VCaP (cell line): ENCODE results near the gene CIBAR2.

ENCODE experiments used
- H3K27ac ChIP-seq: fragments of 450-650 bp; 2 replicates; pipeline ENCODE4 v1.5.1; 2017
- TF ChIP-seq, protein P1 (sequence below): fragments of 450-650 bp; conservative IDR thresholded peaks from 2 replicates; pipeline ENCODE4 v1.5.1; 2017; ENCODE audit warnings: mild to moderate bottlenecking, moderate library complexity

The CIBAR2 gene

DNA sequence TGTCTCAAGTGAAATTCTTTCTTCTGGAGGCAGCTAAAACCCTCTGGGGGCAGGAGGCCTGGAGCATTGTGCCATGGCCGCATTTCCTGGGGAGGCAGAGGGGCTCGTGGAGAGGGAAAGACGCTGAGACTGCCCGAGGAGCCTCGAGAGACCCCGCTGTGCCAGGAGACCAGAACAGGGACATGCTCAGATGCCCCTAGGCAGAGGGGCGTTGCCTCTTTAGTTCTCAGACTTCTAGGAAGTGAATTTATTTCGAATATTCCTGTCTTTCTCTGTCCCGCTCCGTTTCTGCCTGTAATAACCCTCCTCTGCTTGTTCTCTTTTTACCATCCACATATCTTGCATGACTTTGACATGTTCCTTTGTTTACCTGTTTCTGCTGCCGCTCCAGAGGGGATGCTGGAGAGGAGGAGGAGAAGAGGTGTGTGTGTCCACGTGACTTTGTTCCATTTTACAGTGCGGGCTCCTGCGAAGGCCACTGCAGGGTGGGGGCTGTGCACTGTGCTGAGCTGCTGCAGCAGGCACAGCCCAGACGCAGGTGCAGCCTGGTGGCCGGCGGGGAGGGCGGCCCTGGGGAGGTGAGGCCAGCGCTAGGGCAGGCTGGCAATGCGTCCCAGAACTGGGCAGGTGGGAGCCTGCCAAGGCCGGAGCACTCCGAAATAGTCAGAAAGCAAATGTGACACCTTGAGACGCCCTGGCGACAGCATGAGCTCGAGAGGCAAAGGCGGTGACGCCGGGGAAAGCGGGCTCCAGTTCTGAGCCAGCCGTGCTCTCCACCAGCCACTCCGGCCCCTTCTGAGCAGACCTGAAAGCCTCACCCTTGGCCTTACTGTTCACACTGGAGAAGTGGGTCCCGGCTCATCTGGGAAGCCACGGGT, 29.9 kb downstream of the CIBAR2 start:
- H3K27ac ChIP-seq: no peak overlapping the region
- TF ChIP-seq, protein P1, sequence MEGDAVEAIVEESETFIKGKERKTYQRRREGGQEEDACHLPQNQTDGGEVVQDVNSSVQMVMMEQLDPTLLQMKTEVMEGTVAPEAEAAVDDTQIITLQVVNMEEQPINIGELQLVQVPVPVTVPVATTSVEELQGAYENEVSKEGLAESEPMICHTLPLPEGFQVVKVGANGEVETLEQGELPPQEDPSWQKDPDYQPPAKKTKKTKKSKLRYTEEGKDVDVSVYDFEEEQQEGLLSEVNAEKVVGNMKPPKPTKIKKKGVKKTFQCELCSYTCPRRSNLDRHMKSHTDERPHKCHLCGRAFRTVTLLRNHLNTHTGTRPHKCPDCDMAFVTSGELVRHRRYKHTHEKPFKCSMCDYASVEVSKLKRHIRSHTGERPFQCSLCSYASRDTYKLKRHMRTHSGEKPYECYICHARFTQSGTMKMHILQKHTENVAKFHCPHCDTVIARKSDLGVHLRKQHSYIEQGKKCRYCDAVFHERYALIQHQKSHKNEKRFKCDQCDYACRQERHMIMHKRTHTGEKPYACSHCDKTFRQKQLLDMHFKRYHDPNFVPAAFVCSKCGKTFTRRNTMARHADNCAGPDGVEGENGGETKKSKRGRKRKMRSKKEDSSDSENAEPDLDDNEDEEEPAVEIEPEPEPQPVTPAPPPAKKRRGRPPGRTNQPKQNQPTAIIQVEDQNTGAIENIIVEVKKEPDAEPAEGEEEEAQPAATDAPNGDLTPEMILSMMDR: no peak

GRCh38 chr16:85081765-85082164, 30.5 kb downstream of the CIBAR2 start:
- H3K27ac ChIP-seq: no peak overlapping the region
- TF ChIP-seq, protein P1: no peak

- TF ChIP-seq, protein P1: no peak
- H3K27ac ChIP-seq: no peak overlapping the region
These were observed 31.2 kb downstream of the CIBAR2 start for GRCh38 chr16:85081038-85081437.

DNA sequence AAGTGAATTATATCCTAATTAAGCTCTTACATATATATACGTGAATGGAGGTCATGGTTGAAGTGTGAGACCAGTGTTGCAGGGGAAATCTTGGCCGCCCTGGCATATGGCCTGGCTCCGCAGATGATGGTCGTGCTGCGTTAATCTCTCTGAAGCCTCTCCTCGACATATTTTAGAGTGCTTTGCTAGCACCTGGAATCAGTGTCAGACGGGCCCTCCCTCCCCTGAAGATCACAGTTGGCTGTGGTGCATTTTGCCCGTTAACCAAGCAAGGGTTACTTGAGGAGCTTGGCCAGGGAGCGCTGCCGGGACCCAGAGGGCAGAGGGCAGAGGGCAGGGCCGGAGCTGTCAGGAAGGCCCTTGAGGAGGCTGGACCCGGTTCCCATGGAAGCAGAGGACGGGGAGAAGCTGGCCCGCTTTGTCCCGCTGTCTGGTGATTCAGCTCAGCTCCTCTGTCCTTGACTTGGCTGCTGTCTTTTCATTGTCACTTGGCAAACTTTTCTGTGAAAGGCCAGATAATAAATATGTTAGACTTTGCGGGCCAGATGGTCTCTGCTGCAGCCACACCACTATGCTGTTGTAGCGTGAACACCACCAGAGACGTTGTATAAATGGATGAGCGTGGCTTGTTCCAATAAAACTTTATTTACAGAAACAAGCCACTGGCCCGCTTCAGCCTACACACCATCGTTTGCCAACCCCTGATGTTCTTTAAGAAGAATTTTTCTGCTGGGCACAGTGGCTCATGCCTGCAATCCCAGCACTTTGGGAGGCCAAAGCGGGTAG, 32.3 kb downstream of the CIBAR2 start:
- TF ChIP-seq, protein P1: no peak
- H3K27ac ChIP-seq: no peak overlapping the region

DNA sequence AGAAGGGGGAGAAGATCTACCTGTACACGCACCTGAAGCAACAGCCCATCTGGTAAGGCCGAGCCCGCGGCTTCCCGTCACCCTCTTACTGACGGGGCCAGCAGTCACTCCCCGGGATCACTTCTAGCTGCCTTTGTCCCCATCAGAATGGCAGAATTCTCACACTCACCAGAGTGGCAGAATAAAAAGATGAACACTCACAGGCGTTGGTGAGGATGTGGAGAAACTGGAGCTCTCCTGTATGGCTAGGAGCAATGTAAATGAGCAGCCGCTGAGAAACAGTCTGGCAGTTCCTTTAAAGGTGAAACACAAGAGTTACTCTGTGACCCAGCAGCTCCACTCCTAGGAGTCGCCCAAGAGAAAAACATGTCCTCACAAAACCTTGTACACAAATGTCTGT, 33.3 kb downstream of the CIBAR2 start:
- H3K27ac ChIP-seq: no peak overlapping the region
- TF ChIP-seq, protein P1: no peak

DNA sequence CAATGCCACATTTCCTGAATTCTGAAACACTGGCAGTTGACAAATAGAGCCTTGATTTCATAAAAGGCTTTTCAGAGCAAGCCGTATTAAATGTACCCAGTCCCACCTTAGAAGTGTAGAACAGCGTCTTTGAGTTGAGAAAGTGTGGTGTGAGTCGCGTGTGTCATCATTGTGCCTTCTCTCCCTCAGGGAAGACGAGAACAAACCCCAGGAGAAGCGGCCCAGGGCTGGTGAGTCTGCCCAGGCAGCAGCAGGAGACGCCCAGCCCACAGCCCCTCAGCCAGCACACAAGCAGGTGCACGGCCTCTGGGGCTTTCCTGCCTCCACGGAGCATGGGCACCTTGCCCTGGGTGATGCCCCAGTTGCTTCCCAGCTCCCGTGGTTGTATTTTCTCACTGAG, 34.0 kb downstream of the CIBAR2 start:
- TF ChIP-seq, protein P1: no peak
- H3K27ac ChIP-seq: no peak overlapping the region

DNA sequence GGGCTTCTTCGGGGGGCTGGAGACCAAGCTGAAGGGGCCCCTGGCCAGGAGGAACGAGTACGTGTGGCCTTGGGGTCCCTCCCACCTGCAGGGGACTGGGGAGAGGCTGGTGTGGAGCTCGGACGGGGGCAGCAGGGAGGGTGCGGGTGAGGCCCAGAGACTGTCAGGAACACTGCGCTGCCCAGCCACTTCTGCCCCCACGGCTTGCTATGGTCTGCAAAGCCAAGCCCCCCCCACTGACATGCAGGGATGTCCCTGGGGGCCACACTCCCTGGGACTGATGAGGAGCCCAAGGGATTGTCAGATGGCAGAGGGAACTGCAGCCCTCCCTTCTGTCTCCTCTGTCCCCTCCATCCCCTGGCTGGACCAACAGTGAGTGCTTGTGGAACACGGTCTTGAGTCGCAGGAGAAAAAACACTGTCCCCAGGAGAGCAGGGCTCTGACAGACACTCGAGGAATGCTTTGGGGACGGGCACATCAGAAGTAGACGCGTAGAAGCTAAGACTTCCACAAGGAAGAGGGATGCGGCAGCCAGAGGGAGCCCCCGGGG, 34.6 kb downstream of the CIBAR2 start:
- H3K27ac ChIP-seq: no peak overlapping the region
- TF ChIP-seq, protein P1: no peak
